ENCODE measurements around the gene PIK3C2B. TPM values are rescaled to one million over a fixed set of nuclear protein-coding genes. Genes with fewer than 3 reads are reported as not detected.
"Not testable (repeated sequence)": the region's sequence is repeated elsewhere in the genome, so short reads cannot be mapped to it uniquely, and the experiment has no call there.

PIK3C2B gene
- total and polyA plus RNA-seq, 4 donors: 2.8 to 14.9 (median 5.4) TPM

DNA sequence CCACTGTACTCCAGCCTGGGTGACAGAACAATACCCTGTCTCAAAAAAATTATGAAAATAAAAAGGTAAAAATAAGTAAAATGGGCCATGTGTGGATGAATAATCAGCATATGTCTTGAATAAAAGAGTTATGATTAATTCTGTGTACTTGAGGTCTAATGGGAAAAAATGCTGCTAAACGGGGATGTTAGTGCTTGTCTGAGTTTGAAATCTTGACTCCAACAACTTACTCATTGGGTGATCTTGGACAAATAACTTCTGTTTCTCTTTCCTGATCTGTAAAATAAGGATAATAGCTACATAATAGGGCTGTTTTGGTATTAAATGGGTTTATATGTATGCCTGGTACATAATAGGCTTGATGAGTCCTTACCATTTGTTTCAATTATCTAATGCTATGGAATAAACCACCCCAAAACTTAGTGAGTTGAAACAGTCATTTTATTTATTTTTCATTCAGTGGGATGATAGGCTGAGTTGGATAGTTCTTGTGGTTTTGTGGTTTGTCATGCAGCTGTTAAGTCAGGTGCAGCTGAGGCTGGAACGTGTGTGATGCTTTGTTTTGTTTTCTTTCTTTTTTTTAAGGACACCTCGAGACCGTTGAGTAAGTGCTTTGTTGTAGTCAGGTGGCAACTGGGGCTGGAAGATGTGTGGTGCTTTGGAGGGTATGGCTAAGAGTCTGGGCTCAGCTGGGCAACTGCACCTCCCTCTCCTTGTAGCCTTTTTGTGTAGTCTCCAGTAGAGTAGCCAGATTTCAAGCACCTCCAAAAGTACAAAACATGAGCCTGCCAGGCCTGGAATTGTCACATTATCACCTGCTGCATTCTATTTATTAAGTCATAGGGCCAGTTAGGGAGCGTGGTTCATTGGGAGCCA, 26.5 kb upstream of the PIK3C2B start:
- Histone ChIP-seq H3K9me3 (ENCODE audit: control insufficient read depth in 4 of 4, low read length in 3 of 4) (no peaks in the 10 kb centered on the region), H3K36me3 (ENCODE audit: control insufficient read depth in 4 of 4, insufficient read depth in 3 of 4, low read depth in 1 of 4, low read length in 3 of 4) (peaks cover 5 to 15% (median 7%) of the 10 kb centered on the region in 4 donors), H3K4me1 (ENCODE audit: control insufficient read depth in 4 of 4, insufficient read depth in 4 of 4, low read length in 3 of 4) (peaks cover 4 to 18% (median 10%) of the 10 kb centered on the region in 4 donors), H3K27ac (ENCODE audit: low read depth in 1 of 2, low read length in 2 of 2) (no peak overlapping the region), H3K4me3 (ENCODE audit: low read depth in 1 of 3, low read length in 3 of 3) (no peak overlapping the region), H3K27me3 (ENCODE audit: control insufficient read depth in 4 of 4, insufficient read depth in 4 of 4, low read length in 3 of 4) (no peaks in the 10 kb centered on the region), H3K9ac (ENCODE audit: low read depth in 1 of 2, low read length in 2 of 2) (no peak overlapping the region)
- TF ChIP-seq, protein P1, sequence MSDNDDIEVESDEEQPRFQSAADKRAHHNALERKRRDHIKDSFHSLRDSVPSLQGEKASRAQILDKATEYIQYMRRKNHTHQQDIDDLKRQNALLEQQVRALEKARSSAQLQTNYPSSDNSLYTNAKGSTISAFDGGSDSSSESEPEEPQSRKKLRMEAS (IDR thresholded peaks at IDR 0.05): no peak
- TF ChIP-seq TAF1 (conservative IDR thresholded peaks at IDR 0.05): no peak
- TF ChIP-seq, protein P2, sequence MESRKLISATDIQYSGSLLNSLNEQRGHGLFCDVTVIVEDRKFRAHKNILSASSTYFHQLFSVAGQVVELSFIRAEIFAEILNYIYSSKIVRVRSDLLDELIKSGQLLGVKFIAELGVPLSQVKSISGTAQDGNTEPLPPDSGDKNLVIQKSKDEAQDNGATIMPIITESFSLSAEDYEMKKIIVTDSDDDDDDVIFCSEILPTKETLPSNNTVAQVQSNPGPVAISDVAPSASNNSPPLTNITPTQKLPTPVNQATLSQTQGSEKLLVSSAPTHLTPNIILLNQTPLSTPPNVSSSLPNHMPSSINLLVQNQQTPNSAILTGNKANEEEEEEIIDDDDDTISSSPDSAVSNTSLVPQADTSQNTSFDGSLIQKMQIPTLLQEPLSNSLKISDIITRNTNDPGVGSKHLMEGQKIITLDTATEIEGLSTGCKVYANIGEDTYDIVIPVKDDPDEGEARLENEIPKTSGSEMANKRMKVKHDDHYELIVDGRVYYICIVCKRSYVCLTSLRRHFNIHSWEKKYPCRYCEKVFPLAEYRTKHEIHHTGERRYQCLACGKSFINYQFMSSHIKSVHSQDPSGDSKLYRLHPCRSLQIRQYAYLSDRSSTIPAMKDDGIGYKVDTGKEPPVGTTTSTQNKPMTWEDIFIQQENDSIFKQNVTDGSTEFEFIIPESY (IDR thresholded peaks at IDR 0.05): no peak
- no peak for TF ChIP-seq GABPA (IDR thresholded peaks at IDR 0.05 in 1 of 2, conservative IDR thresholded peaks at IDR 0.05 in 1 of 2)
- TF ChIP-seq JUND (IDR thresholded peaks at IDR 0.05): no peak
- TF ChIP-seq HNF4G (IDR thresholded peaks at IDR 0.05): no peak
- TF ChIP-seq, protein P3, sequence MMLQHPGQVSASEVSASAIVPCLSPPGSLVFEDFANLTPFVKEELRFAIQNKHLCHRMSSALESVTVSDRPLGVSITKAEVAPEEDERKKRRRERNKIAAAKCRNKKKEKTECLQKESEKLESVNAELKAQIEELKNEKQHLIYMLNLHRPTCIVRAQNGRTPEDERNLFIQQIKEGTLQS (IDR thresholded peaks at IDR 0.05): no peak
- TF ChIP-seq SP1 (IDR thresholded peaks at IDR 0.05): no peak
- TF ChIP-seq, protein P4, sequence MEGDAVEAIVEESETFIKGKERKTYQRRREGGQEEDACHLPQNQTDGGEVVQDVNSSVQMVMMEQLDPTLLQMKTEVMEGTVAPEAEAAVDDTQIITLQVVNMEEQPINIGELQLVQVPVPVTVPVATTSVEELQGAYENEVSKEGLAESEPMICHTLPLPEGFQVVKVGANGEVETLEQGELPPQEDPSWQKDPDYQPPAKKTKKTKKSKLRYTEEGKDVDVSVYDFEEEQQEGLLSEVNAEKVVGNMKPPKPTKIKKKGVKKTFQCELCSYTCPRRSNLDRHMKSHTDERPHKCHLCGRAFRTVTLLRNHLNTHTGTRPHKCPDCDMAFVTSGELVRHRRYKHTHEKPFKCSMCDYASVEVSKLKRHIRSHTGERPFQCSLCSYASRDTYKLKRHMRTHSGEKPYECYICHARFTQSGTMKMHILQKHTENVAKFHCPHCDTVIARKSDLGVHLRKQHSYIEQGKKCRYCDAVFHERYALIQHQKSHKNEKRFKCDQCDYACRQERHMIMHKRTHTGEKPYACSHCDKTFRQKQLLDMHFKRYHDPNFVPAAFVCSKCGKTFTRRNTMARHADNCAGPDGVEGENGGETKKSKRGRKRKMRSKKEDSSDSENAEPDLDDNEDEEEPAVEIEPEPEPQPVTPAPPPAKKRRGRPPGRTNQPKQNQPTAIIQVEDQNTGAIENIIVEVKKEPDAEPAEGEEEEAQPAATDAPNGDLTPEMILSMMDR (IDR thresholded peaks at IDR 0.05; ENCODE audit: low read depth, low read length, missing input control): no peak
- TF ChIP-seq RAD21 (IDR thresholded peaks at IDR 0.05): no peak
- no peak for TF ChIP-seq RXRA (IDR thresholded peaks at IDR 0.05)
- TF ChIP-seq EGR1 (IDR thresholded peaks at IDR 0.05; ENCODE audit: low read depth in 2 of 2): no peak
- no peak for TF ChIP-seq FOXA2 (IDR thresholded peaks at IDR 0.05)
- no peak for TF ChIP-seq YY1 (IDR thresholded peaks at IDR 0.05)
- TF ChIP-seq HNF4A (conservative IDR thresholded peaks at IDR 0.05): no peak
- no peak for TF ChIP-seq NR2F2 (IDR thresholded peaks at IDR 0.05)
- TF ChIP-seq, protein P5, sequence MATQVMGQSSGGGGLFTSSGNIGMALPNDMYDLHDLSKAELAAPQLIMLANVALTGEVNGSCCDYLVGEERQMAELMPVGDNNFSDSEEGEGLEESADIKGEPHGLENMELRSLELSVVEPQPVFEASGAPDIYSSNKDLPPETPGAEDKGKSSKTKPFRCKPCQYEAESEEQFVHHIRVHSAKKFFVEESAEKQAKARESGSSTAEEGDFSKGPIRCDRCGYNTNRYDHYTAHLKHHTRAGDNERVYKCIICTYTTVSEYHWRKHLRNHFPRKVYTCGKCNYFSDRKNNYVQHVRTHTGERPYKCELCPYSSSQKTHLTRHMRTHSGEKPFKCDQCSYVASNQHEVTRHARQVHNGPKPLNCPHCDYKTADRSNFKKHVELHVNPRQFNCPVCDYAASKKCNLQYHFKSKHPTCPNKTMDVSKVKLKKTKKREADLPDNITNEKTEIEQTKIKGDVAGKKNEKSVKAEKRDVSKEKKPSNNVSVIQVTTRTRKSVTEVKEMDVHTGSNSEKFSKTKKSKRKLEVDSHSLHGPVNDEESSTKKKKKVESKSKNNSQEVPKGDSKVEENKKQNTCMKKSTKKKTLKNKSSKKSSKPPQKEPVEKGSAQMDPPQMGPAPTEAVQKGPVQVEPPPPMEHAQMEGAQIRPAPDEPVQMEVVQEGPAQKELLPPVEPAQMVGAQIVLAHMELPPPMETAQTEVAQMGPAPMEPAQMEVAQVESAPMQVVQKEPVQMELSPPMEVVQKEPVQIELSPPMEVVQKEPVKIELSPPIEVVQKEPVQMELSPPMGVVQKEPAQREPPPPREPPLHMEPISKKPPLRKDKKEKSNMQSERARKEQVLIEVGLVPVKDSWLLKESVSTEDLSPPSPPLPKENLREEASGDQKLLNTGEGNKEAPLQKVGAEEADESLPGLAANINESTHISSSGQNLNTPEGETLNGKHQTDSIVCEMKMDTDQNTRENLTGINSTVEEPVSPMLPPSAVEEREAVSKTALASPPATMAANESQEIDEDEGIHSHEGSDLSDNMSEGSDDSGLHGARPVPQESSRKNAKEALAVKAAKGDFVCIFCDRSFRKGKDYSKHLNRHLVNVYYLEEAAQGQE (IDR thresholded peaks at IDR 0.05): no peak
- TF ChIP-seq FOXA1 (IDR thresholded peaks at IDR 0.05): no peak
- WGBS: 87% methylated on average over 5 of the region's 5 CpGs
- DNase-seq (ENCODE audit: low spot score): no peak

DNA sequence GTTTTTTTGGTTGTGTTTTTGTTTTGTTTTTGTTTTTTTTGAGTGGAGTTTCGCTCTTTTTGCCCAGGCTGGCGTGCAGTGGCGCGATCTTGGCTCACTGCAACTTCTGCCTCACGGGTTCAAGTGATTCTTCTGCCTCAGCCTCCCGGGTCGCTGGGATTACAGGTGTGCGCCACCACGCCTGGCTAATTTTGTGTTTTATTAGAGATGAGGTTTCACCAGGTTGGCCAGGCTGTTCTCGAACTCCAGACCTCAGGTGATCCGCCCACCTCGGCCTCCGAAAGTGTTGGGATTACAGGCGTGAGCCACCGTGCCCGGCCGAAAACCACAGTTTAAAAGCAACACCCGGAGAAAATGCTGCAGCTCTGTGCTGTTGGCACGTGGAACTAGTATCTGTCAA, 22.8 kb upstream of the PIK3C2B start:
- H3K27ac ChIP-seq (ENCODE audit: low read depth in 1 of 2, low read length in 2 of 2): peak overlapping the region; percentile 12 to 95
- H3K9me3 ChIP-seq (ENCODE audit: control insufficient read depth in 4 of 4, low read length in 3 of 4); H3K36me3 ChIP-seq (ENCODE audit: control insufficient read depth in 4 of 4, insufficient read depth in 3 of 4, low read depth in 1 of 4, low read length in 3 of 4); H3K27me3 ChIP-seq (ENCODE audit: control insufficient read depth in 4 of 4, insufficient read depth in 4 of 4, low read length in 3 of 4); H3K9ac ChIP-seq (ENCODE audit: low read depth in 1 of 2, low read length in 2 of 2); DNase-seq (ENCODE audit: low spot score): not testable (repeated sequence)
- peaks cover 4 to 22% (median 10%) of the 10 kb centered on the region in 4 donors for H3K4me1 ChIP-seq (ENCODE audit: control insufficient read depth in 4 of 4, insufficient read depth in 4 of 4, low read length in 3 of 4)
- H3K4me3 ChIP-seq (ENCODE audit: low read depth in 1 of 3, low read length in 3 of 3): peak overlapping the region; percentile 86 to 96 (median 92)
- 90% methylated on average over 19 of the region's 19 CpGs for WGBS
